HCT116 (cell line): ENCODE data around the gene PHLDA1. TPM values are rescaled to one million over a fixed set of nuclear protein-coding genes. Genes with fewer than 3 reads are reported as not detected.
A peak's percentile ranks its signal among the peaks of the same experiment; 100 is the strongest.

ENCODE experiments used
- ATAC-seq: fragments of 200-7000 bp; cut with Tn5 transposase; 2 replicates; pipeline ENCODE4 v1.9.1; 2020; ENCODE audit warnings: mild to moderate bottlenecking, moderate library complexity
- Bru-seq: library from RNA; stranded (reverse); fragments of 400-500 nt; gene quantifications from one replicate; lab custom pipeline; 2021; lab: Mats Ljungman, UMichigan
- BruChase-seq, 2 experiments: library from RNA; stranded (reverse); fragments of 400-500 nt; gene quantifications; one replicate each; lab custom pipeline; 2021; lab: Mats Ljungman, UMichigan
- BruUV-seq: library from RNA; stranded (reverse); fragments of 400-500 nt; replicated peaks from 2 replicates; lab custom pipeline; 2021; lab: Mats Ljungman, UMichigan
- CTCF ChIA-PET: fragments of 300-600 bp; sonication (Branson Sonifier 250); formaldehyde crosslinking; loops from one replicate; lab custom pipeline; 2021; ENCODE audit warnings: antibody characterized with exemption; lab: Charles Lee
- POLR2A ChIA-PET: fragments of 300-600, 350-600 bp; sonication (Branson Sonifier 250); formaldehyde crosslinking; loops from one replicate; lab custom pipeline; 2021; ENCODE audit warnings: antibody characterized with exemption; lab: Charles Lee
- RAD21 ChIA-PET, 2 experiments: fragments of 300-600 bp; sonication (Branson Sonifier 250); formaldehyde crosslinking; loops; one replicate each; lab custom pipeline; 2023; ENCODE audit warnings: low total read pairs in 2 of 2; ENCODE audit not compliant: uncharacterized antibody in 2 of 2, unreplicated experiment in 2 of 2, low non-redundant PET in 1 of 2; lab: Charles Lee
- DNase-seq: peaks from one replicate; pipeline ENCODE4 v3.0.0-alpha.2; 2010; ENCODE audit warnings: low read depth, low spot score
- H2AFZ ChIP-seq: fragments of 200-600 bp; shearing (Covaris generic), sonication (generic); 2 replicates; pipeline ENCODE4 v1.6.1; 2017; ENCODE audit warnings: low read depth, mixed run types, mixed read lengths, antibody characterized with exemption, low read length; ENCODE audit not compliant: poor library complexity, severe bottlenecking
- H3K27ac ChIP-seq: 2 replicates; pipeline ENCODE4 v1.5.1; 2012; ENCODE audit warnings: low read depth, low read length
- H3K27me3 ChIP-seq: fragments of 200-600 bp; sonication (generic); 2 replicates; pipeline ENCODE4 v1.6.1; 2016; ENCODE audit warnings: mixed run types, low read length, mixed read lengths; ENCODE audit not compliant: insufficient read depth
- H3K36me3 ChIP-seq, 2 experiments: fragments of 200-500 bp in 1 of 2; fragments of 200-600 bp in 1 of 2; sonication (Bioruptor generic) in 1 of 2; sonication (generic) in 1 of 2; 2 replicates each; pipeline versions ENCODE4 v1.5.1 to v1.6.1; 2014 to 2016; ENCODE audit warnings: low read length in 2 of 2, inconsistent platforms in 1 of 2, mixed read lengths in 1 of 2, mixed run types in 1 of 2; ENCODE audit not compliant: insufficient read depth in 2 of 2, control insufficient read depth in 1 of 2
- H3K4me1 ChIP-seq, 2 experiments: fragments of 200-600 bp in 1 of 2; sonication (generic) in 1 of 2; 2 replicates each; pipeline versions ENCODE4 v1.5.1 to v1.6.1; 2012 to 2017; ENCODE audit warnings: low read length in 2 of 2, inconsistent platforms in 1 of 2, mild to moderate bottlenecking in 1 of 2, mixed read lengths in 1 of 2, mixed run types in 1 of 2, moderate library complexity in 1 of 2; ENCODE audit not compliant: insufficient read depth in 2 of 2, control insufficient read depth in 1 of 2
- H3K4me2 ChIP-seq: fragments of 200-600 bp; sonication (generic); 2 replicates; pipeline ENCODE4 v1.6.1; 2017; ENCODE audit warnings: mixed run types, low read length, mixed read lengths
- H3K4me3 ChIP-seq, 2 experiments: fragments of 200-600 bp in 1 of 2; sonication (generic) in 1 of 2; replicated peaks in 1 of 2; 2 replicates each; pipeline ENCODE4 v1.5.1; 2011 to 2016; ENCODE audit warnings: low read length in 2 of 2, control low read depth in 1 of 2, low read depth in 1 of 2, mild to moderate bottlenecking in 1 of 2, mixed read lengths in 1 of 2, mixed run types in 1 of 2
- H3K79me2 ChIP-seq: fragments of 200-600 bp; sonication (generic); 2 replicates; pipeline ENCODE4 v1.6.1; 2017; ENCODE audit warnings: mild to moderate bottlenecking, mixed run types, low read length, moderate library complexity, mixed read lengths; ENCODE audit not compliant: insufficient read depth
- H3K9ac ChIP-seq: fragments of 200-600 bp; sonication (generic); 2 replicates; pipeline ENCODE4 v1.6.1; 2016; ENCODE audit warnings: low read length, mixed read lengths
- H3K9me2 ChIP-seq: fragments of 200-600 bp; sonication (generic), shearing (Covaris generic); 2 replicates; pipeline ENCODE4 v1.6.1; 2017; ENCODE audit warnings: mixed run types, mild to moderate bottlenecking, moderate library complexity; ENCODE audit not compliant: insufficient read depth
- H3K9me3 ChIP-seq, 2 experiments: fragments of 200-500 bp in 1 of 2; fragments of 200-600 bp in 1 of 2; sonication (Bioruptor generic) in 1 of 2; sonication (generic) in 1 of 2; 2 replicates each; pipeline ENCODE4 v1.6.1; 2014 to 2017; ENCODE audit warnings: low read length in 2 of 2, mixed read lengths in 2 of 2, inconsistent platforms in 1 of 2, low read depth in 1 of 2, mild to moderate bottlenecking in 1 of 2, mixed run types in 1 of 2, moderate library complexity in 1 of 2; ENCODE audit not compliant: control insufficient read depth in 1 of 2, insufficient read depth in 1 of 2
- H4K20me1 ChIP-seq: fragments of 200-600 bp; sonication (generic), shearing (Covaris generic); 2 replicates; pipeline ENCODE4 v1.6.1; 2017; ENCODE audit warnings: mixed run types, mild to moderate bottlenecking, moderate library complexity; ENCODE audit not compliant: insufficient read depth
- ATF3 ChIP-seq: IDR thresholded peaks from 2 replicates; pipeline ENCODE4 v1.6.1; 2012
- EGR1 ChIP-seq: IDR thresholded peaks from 2 replicates; pipeline ENCODE4 v1.6.1; 2012; ENCODE audit warnings: low read depth
- ELF1 ChIP-seq: IDR thresholded peaks from 2 replicates; pipeline ENCODE4 v1.6.1; 2012; ENCODE audit warnings: low read depth, borderline replicate concordance
- FOSL1 ChIP-seq: IDR thresholded peaks from 2 replicates; pipeline ENCODE4 v1.6.1; 2012; ENCODE audit warnings: low read depth
- JUND ChIP-seq: IDR thresholded peaks from 2 replicates; pipeline ENCODE4 v1.6.1; 2012
- POLR2A ChIP-seq: IDR thresholded peaks from 2 replicates; pipeline ENCODE4 v1.7.0; 2011; ENCODE audit warnings: borderline replicate concordance; ENCODE audit not compliant: insufficient read depth, insufficient read length; ENCODE audit errors: extremely low read depth
- POLR2AphosphoS5 ChIP-seq: IDR thresholded peaks from 2 replicates; pipeline ENCODE4 v1.6.1; 2011; ENCODE audit warnings: mild to moderate bottlenecking, low read depth, low read length, moderate library complexity
- SIN3A ChIP-seq: IDR thresholded peaks from 2 replicates; pipeline ENCODE4 v1.6.1; 2012; ENCODE audit warnings: low read depth
- SRF ChIP-seq: IDR thresholded peaks from 2 replicates; pipeline ENCODE4 v1.6.1; 2012; ENCODE audit warnings: low read depth
- YY1 ChIP-seq: IDR thresholded peaks from 2 replicates; pipeline ENCODE4 v1.6.1; 2011; ENCODE audit warnings: low read length, low read depth, moderate library complexity, mild to moderate bottlenecking; ENCODE audit not compliant: insufficient replicate concordance; ENCODE audit errors: extremely low read depth
- ZBTB33 ChIP-seq: IDR thresholded peaks from 2 replicates; pipeline ENCODE4 v1.6.1; 2011; ENCODE audit warnings: mild to moderate bottlenecking, low read length, moderate library complexity; ENCODE audit not compliant: insufficient replicate concordance; ENCODE audit errors: extremely low read depth
- ZFX ChIP-seq: fragments of 450-650 bp; IDR thresholded peaks from 2 replicates; pipeline ENCODE4 v1.6.1; 2017
- ZNF274 ChIP-seq: fragments of 200-500 bp; sonication (Bioruptor generic); IDR thresholded peaks from 2 replicates; pipeline ENCODE4 v1.6.1; 2014; ENCODE audit warnings: mild to moderate bottlenecking, low read depth, low read length, inconsistent platforms
- intact Hi-C: fragments of 100-400 bp; cut with micrococcal nuclease; formaldehyde crosslinking; loops from 2 replicates; pipeline ENCODE4 v1.10.0; 2022
- long read RNA-seq: library from polyadenylated mRNA; unstranded; transcript quantifications from one replicate; pipeline ENCODE4 v2.0.0, GENCODE V29; 2021; ENCODE audit not compliant: unreplicated experiment
- polyA plus RNA-seq: library from polyadenylated mRNA; unstranded; fragments of >200 nt; gene quantifications from 2 replicates; pipeline ENCODE4 v1.2.1, GENCODE V29; 2012; ENCODE audit warnings: missing spikeins
- total RNA-seq: library from RNA; stranded (reverse); gene quantifications from one replicate; pipeline ENCODE4 v1.2.1, GENCODE V29; 2021; ENCODE audit not compliant: unreplicated experiment
- TF ChIP-seq, protein P1 (sequence below), 3 experiments: fragments of 200-600 bp in 1 of 3; sonication (generic) in 1 of 3; IDR thresholded peaks in 2 of 3; conservative IDR thresholded peaks in 1 of 3; 2 replicates each; pipeline ENCODE4 v1.5.1; 2012 to 2017; ENCODE audit warnings: low read depth in 2 of 3, low read length in 2 of 3, antibody characterized with exemption in 1 of 3, borderline replicate concordance in 1 of 3, control low read depth in 1 of 3, mild to moderate bottlenecking in 1 of 3, mixed read lengths in 1 of 3, mixed run types in 1 of 3, moderate library complexity in 1 of 3; ENCODE audit not compliant: insufficient read depth in 1 of 3
- TF ChIP-seq, protein P2 (sequence below): IDR thresholded peaks from 2 replicates; pipeline ENCODE4 v1.6.1; 2012
- TF ChIP-seq, protein P3 (sequence below): IDR thresholded peaks from 2 replicates; pipeline ENCODE4 v1.6.1; 2012; ENCODE audit warnings: low read depth

PHLDA1 gene
- total RNA-seq (231 TPM), Bru-seq, nascent RNA (percentile 100 among the genes with signal in this experiment), BruChase-seq, experiment 1, labeled RNA remaining after a 6-hour chase (percentile 99 among the genes with signal in this experiment), BruChase-seq, experiment 2, labeled RNA remaining after a 2-hour chase (percentile 100 among the genes with signal in this experiment)
- polyA plus RNA-seq, result 178 and 186 TPM in 2 replicates
- long read RNA-seq, full-length matches to known transcripts, result 1,927 of 2,109 reads
- long read RNA-seq, partial matches to known transcripts, result 0 of 2,109 reads
- long read RNA-seq, other reads (novel, unspliced or antisense), result 182 of 2,109 reads

DNA sequence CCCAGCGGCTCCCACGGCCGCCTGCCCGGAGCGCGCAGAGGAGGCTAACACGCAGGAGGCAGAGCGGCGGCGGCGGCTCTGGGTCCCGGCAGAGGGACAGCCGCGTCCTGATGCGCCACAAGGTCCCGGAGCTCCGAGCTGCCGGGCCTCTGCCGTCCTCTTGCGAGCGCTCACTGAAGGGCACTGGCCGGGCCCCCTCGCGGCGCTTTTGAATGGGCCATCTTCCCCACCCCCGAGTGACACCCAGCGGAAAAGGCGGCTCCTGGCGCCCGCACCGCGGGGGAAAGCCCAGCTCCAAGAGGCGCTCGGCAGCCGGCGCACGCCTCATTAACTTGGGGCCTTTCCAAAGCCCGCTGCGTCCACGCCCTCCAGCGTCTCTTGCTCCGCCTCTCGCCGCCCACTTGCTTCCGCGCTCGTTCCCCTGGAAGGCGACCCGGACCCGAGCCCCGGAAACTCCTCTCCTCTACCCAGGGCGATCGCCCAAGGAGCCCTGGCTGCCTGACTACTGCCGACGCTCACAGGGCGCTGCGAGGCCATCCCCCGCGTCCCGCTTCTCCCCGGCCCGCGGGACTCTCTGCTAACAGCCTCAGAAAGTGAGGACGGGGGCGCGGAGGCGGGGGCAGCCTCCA is at the start of gene PHLDA1:
Gene PHLDA1, minus strand, starts transcription at position 363 of the 629 bp plus-strand sequence.
- Histone ChIP-seq H4K20me1 (no peaks in the 10 kb centered on the region), H3K27ac (peak within 1 kb of the TSS; percentile 88), H3K4me2 (peak within 1 kb of the TSS; percentile 94), H3K9me3 (no peaks in the 10 kb centered on the region), H3K4me3 (peak within 1 kb of the TSS; percentile 75), H3K4me1 (peaks cover 23 to 59% of the 10 kb centered on the region in 2 experiments), H3K9ac (peak within 1 kb of the TSS; percentile 92), H3K79me2 (peaks cover 58% of the 10 kb centered on the region), H3K36me3 (peaks cover 4 to 20% of the 10 kb centered on the region in 2 experiments; a peak in 3 of 4 replicates), H3K27me3 (no peaks in the 10 kb centered on the region), H2AFZ (no peak within 1 kb of the TSS), H3K9me2 (no peaks in the 10 kb centered on the region)
- no TSS peak for BruUV-seq
- ChIA-PET RAD21 (no interaction called here), CTCF (no interaction called here), POLR2A (interaction anchor here (0.8 to 3.1 kb wide), 22 partner anchors 16 to 403 kb away, joined by 3 to 17 read pairs (median 4); no protein-coding TSS in a partner anchor)
- ATAC-seq, result peak; percentile 70
- intact Hi-C loops, result loop anchor here (10.0 kb wide), 1 partner anchor 423 kb away; no protein-coding TSS in a partner anchor
- DNase-seq, result peak; percentile 77
- TF ChIP-seq ZBTB33 (no peak), ELF1 (no peak; the same call in 1 of the 2 replicates), EGR1 (peak; percentile 70; the same call in 1 of the 2 replicates), POLR2AphosphoS5 (peak; percentile 94), SIN3A (peak; percentile 91), YY1 (no peak), SRF (no peak), FOSL1 (no peak; the same call in 1 of the 2 replicates), ATF3 (no peak), ZFX (peak; percentile 19; the same call in 1 of the 2 replicates), ZNF274 (no peak), POLR2A (peak; percentile 67), JUND (peak; percentile 66)
- TF ChIP-seq, protein P1, sequence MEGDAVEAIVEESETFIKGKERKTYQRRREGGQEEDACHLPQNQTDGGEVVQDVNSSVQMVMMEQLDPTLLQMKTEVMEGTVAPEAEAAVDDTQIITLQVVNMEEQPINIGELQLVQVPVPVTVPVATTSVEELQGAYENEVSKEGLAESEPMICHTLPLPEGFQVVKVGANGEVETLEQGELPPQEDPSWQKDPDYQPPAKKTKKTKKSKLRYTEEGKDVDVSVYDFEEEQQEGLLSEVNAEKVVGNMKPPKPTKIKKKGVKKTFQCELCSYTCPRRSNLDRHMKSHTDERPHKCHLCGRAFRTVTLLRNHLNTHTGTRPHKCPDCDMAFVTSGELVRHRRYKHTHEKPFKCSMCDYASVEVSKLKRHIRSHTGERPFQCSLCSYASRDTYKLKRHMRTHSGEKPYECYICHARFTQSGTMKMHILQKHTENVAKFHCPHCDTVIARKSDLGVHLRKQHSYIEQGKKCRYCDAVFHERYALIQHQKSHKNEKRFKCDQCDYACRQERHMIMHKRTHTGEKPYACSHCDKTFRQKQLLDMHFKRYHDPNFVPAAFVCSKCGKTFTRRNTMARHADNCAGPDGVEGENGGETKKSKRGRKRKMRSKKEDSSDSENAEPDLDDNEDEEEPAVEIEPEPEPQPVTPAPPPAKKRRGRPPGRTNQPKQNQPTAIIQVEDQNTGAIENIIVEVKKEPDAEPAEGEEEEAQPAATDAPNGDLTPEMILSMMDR (IDR thresholded peaks at IDR 0.05 in 2 of 3, conservative IDR thresholded peaks at IDR 0.05 in 1 of 3; ENCODE audit: borderline replicate concordance in 1 of 3, insufficient read depth in 1 of 3, low read depth in 2 of 3, low read length in 2 of 3), result peak in 1 of 3 experiments; percentile 22; a peak in 1 of 6 replicates
- TF ChIP-seq, protein P2, sequence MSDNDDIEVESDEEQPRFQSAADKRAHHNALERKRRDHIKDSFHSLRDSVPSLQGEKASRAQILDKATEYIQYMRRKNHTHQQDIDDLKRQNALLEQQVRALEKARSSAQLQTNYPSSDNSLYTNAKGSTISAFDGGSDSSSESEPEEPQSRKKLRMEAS, result 0 out of 2 replicates have a peak, but pooled peaks have one; percentile 36
- TF ChIP-seq, protein P3, sequence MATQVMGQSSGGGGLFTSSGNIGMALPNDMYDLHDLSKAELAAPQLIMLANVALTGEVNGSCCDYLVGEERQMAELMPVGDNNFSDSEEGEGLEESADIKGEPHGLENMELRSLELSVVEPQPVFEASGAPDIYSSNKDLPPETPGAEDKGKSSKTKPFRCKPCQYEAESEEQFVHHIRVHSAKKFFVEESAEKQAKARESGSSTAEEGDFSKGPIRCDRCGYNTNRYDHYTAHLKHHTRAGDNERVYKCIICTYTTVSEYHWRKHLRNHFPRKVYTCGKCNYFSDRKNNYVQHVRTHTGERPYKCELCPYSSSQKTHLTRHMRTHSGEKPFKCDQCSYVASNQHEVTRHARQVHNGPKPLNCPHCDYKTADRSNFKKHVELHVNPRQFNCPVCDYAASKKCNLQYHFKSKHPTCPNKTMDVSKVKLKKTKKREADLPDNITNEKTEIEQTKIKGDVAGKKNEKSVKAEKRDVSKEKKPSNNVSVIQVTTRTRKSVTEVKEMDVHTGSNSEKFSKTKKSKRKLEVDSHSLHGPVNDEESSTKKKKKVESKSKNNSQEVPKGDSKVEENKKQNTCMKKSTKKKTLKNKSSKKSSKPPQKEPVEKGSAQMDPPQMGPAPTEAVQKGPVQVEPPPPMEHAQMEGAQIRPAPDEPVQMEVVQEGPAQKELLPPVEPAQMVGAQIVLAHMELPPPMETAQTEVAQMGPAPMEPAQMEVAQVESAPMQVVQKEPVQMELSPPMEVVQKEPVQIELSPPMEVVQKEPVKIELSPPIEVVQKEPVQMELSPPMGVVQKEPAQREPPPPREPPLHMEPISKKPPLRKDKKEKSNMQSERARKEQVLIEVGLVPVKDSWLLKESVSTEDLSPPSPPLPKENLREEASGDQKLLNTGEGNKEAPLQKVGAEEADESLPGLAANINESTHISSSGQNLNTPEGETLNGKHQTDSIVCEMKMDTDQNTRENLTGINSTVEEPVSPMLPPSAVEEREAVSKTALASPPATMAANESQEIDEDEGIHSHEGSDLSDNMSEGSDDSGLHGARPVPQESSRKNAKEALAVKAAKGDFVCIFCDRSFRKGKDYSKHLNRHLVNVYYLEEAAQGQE, result no peak
